Activated CD4-positive, alpha-beta T cell treated with anti-CD3 and anti-CD28 coated beads, Interleukin-2, amount 10 ng/mL, durations not matched to agents 24 days and 14 days (primary cell): ENCODE results near the gene HDLBP. TPM values are rescaled to one million over a fixed set of nuclear protein-coding genes. Genes with fewer than 3 reads are reported as not detected.

Experiments
- DNase-seq: peaks from one replicate; pipeline ENCODE4 v3.0.0; 2022
- H3K27ac Mint-ChIP-seq: one replicate; pipeline ENCODE4 v1.8.0; 2022; ENCODE audit warnings: mild to moderate bottlenecking, mixed read lengths
- H3K27me3 Mint-ChIP-seq: one replicate; pipeline ENCODE4 v1.8.0; 2022; ENCODE audit warnings: mixed read lengths
- H3K36me3 Mint-ChIP-seq: one replicate; pipeline ENCODE4 v1.8.0; 2022; ENCODE audit warnings: low read depth, mild to moderate bottlenecking, mixed read lengths
- H3K4me1 Mint-ChIP-seq: one replicate; pipeline ENCODE4 v1.8.0; 2021; ENCODE audit warnings: mixed read lengths
- H3K4me3 Mint-ChIP-seq: one replicate; pipeline ENCODE4 v1.8.0; 2022; ENCODE audit warnings: mild to moderate bottlenecking, moderate library complexity, mixed read lengths
- H3K9me3 Mint-ChIP-seq: one replicate; pipeline ENCODE4 v1.8.0; 2021; ENCODE audit warnings: mixed read lengths
- intact Hi-C: fragments of 100-400 bp; cut with micrococcal nuclease; formaldehyde crosslinking; loops from one replicate; pipeline ENCODE4 v1.15.1; 2023
- total RNA-seq: library from RNA; stranded (reverse); gene quantifications from 2 replicates; pipeline ENCODE4 v1.2.3, GENCODE V29; 2022

Gene HDLBP
- total RNA-seq, 1 donor from 2014 or later: 266 TPM

- intact Hi-C loops: no loop called here
- H3K4me1 Mint-ChIP-seq: peaks cover 10% of the 10 kb centered on the region
- no peaks in the 10 kb centered on the region for H3K27me3 Mint-ChIP-seq
- no peaks in the 10 kb centered on the region for H3K9me3 Mint-ChIP-seq
- DNase-seq: no peak
- H3K36me3 Mint-ChIP-seq: peaks cover 58% of the 10 kb centered on the region
- H3K4me3 Mint-ChIP-seq: no peak overlapping the region
- peak overlapping the region; percentile 2 for H3K27ac Mint-ChIP-seq
These were observed 35.0 kb upstream of the HDLBP start for GRCh38 chr2:241350530-241350877.

- Mint-ChIP-seq H3K36me3 (peaks cover 61% of the 10 kb centered on the region), H3K4me1 (peaks cover 9% of the 10 kb centered on the region), H3K4me3 (no peak overlapping the region), H3K27ac (no peak overlapping the region), H3K9me3 (no peaks in the 10 kb centered on the region), H3K27me3 (no peaks in the 10 kb centered on the region)
- no peak for DNase-seq
- intact Hi-C loops: no loop called here
These were observed 34.5 kb upstream of the HDLBP start for GRCh38 chr2:241349941-241350340.

- Mint-ChIP-seq H3K36me3 (peaks cover 67% of the 10 kb centered on the region), H3K9me3 (no peaks in the 10 kb centered on the region), H3K4me3 (no peak overlapping the region), H3K4me1 (peaks cover 14% of the 10 kb centered on the region), H3K27me3 (no peaks in the 10 kb centered on the region), H3K27ac (no peak overlapping the region)
- no peak for DNase-seq
- intact Hi-C loops: no loop called here
These were observed 29.6 kb upstream of the HDLBP start for GRCh38 chr2:241344925-241345651.

GRCh38 chr2:241340631-241341163, 25.2 kb upstream of the HDLBP start:
- Mint-ChIP-seq H3K27ac (peak overlapping the region; percentile 56), H3K4me3 (peak overlapping the region; percentile 12), H3K36me3 (peaks cover 76% of the 10 kb centered on the region), H3K9me3 (no peaks in the 10 kb centered on the region), H3K4me1 (peaks cover 30% of the 10 kb centered on the region), H3K27me3 (no peaks in the 10 kb centered on the region)
- intact Hi-C loops: no loop called here
- DNase-seq: peak; percentile 66

- no peak overlapping the region for H3K4me3 Mint-ChIP-seq
- no peaks in the 10 kb centered on the region for H3K27me3 Mint-ChIP-seq
- intact Hi-C loops: no loop called here
- no peak for DNase-seq
- no peak overlapping the region for H3K27ac Mint-ChIP-seq
- peaks cover 32% of the 10 kb centered on the region for H3K4me1 Mint-ChIP-seq
- H3K36me3 Mint-ChIP-seq: peaks cover 75% of the 10 kb centered on the region
- H3K9me3 Mint-ChIP-seq: no peaks in the 10 kb centered on the region
These were observed 24.6 kb upstream of the HDLBP start for GRCh38 chr2:241339839-241340630.

- no peaks in the 10 kb centered on the region for H3K27me3 Mint-ChIP-seq
- H3K4me3 Mint-ChIP-seq: no peak overlapping the region
- intact Hi-C loops: no loop called here
- no peak for DNase-seq
- H3K27ac Mint-ChIP-seq: no peak overlapping the region
- H3K4me1 Mint-ChIP-seq: peaks cover 27% of the 10 kb centered on the region
- peaks cover 58% of the 10 kb centered on the region for H3K36me3 Mint-ChIP-seq
- H3K9me3 Mint-ChIP-seq: no peaks in the 10 kb centered on the region
These were observed 19.3 kb upstream of the HDLBP start for GRCh38 chr2:241334813-241335212.

- intact Hi-C loops: no loop called here
- Mint-ChIP-seq H3K36me3 (peaks cover 56% of the 10 kb centered on the region), H3K27ac (no peak overlapping the region), H3K27me3 (no peaks in the 10 kb centered on the region), H3K4me1 (peaks cover 11% of the 10 kb centered on the region), H3K9me3 (no peaks in the 10 kb centered on the region), H3K4me3 (no peak overlapping the region)
- DNase-seq: no peak
These were observed 15.1 kb upstream of the HDLBP start for GRCh38 chr2:241330616-241330981.

GRCh38 chr2:241329669-241330615, 14.5 kb upstream of the HDLBP start:
- Mint-ChIP-seq H3K27ac (no peak overlapping the region), H3K27me3 (no peaks in the 10 kb centered on the region), H3K4me3 (no peak overlapping the region), H3K4me1 (peaks cover 12% of the 10 kb centered on the region), H3K9me3 (no peaks in the 10 kb centered on the region), H3K36me3 (peaks cover 57% of the 10 kb centered on the region)
- intact Hi-C loops: no loop called here
- no peak for DNase-seq

GRCh38 chr2:241325257-241325656, 9.8 kb upstream of the HDLBP start:
- H3K27me3 Mint-ChIP-seq: no peaks in the 10 kb centered on the region
- DNase-seq: no peak
- no peaks in the 10 kb centered on the region for H3K9me3 Mint-ChIP-seq
- H3K27ac Mint-ChIP-seq: no peak overlapping the region
- intact Hi-C loops: no loop called here
- peaks cover 52% of the 10 kb centered on the region for H3K36me3 Mint-ChIP-seq
- peaks cover 28% of the 10 kb centered on the region for H3K4me1 Mint-ChIP-seq
- no peak overlapping the region for H3K4me3 Mint-ChIP-seq

- no peak overlapping the region for H3K27ac Mint-ChIP-seq
- intact Hi-C loops: no loop called here
- H3K36me3 Mint-ChIP-seq: peaks cover 54% of the 10 kb centered on the region
- H3K4me3 Mint-ChIP-seq: no peak overlapping the region
- H3K9me3 Mint-ChIP-seq: no peaks in the 10 kb centered on the region
- H3K27me3 Mint-ChIP-seq: no peaks in the 10 kb centered on the region
- H3K4me1 Mint-ChIP-seq: peaks cover 33% of the 10 kb centered on the region
- no peak for DNase-seq
These were observed 9.3 kb upstream of the HDLBP start for GRCh38 chr2:241324775-241325174.

GRCh38 chr2:241323778-241324177, 8.3 kb upstream of the HDLBP start:
- DNase-seq: no peak
- peaks cover 37% of the 10 kb centered on the region for H3K4me1 Mint-ChIP-seq
- H3K9me3 Mint-ChIP-seq: no peaks in the 10 kb centered on the region
- no peak overlapping the region for H3K4me3 Mint-ChIP-seq
- H3K27ac Mint-ChIP-seq: no peak overlapping the region
- H3K27me3 Mint-ChIP-seq: no peaks in the 10 kb centered on the region
- intact Hi-C loops: no loop called here
- H3K36me3 Mint-ChIP-seq: peaks cover 49% of the 10 kb centered on the region

- intact Hi-C loops: no loop called here
- Mint-ChIP-seq H3K27ac (no peak overlapping the region), H3K9me3 (no peaks in the 10 kb centered on the region), H3K4me3 (no peak overlapping the region), H3K27me3 (no peaks in the 10 kb centered on the region), H3K36me3 (peaks cover 51% of the 10 kb centered on the region), H3K4me1 (peaks cover 51% of the 10 kb centered on the region)
- DNase-seq: no peak
These were observed 6.4 kb upstream of the HDLBP start for GRCh38 chr2:241321886-241322285.

- Mint-ChIP-seq H3K27ac (no peak overlapping the region), H3K4me1 (peaks cover 53% of the 10 kb centered on the region), H3K4me3 (peak overlapping the region; percentile 29), H3K27me3 (no peaks in the 10 kb centered on the region), H3K36me3 (peaks cover 52% of the 10 kb centered on the region), H3K9me3 (no peaks in the 10 kb centered on the region)
- intact Hi-C loops: no loop called here
- DNase-seq: no peak
These were observed 5.6 kb upstream of the HDLBP start for GRCh38 chr2:241321033-241321432.
